NK-92 treated with Interleukin-12 subunit alpha and Interleukin-12 subunit beta, amount 100 ng/mL, for 24 hours (cell line): ENCODE measurements around the gene RPL7A.

Source experiments
- DNase-seq: peaks from one replicate; lab custom pipeline; 2025; lab: John Stamatoyannopoulos, UW

Gene RPL7A

DNA sequence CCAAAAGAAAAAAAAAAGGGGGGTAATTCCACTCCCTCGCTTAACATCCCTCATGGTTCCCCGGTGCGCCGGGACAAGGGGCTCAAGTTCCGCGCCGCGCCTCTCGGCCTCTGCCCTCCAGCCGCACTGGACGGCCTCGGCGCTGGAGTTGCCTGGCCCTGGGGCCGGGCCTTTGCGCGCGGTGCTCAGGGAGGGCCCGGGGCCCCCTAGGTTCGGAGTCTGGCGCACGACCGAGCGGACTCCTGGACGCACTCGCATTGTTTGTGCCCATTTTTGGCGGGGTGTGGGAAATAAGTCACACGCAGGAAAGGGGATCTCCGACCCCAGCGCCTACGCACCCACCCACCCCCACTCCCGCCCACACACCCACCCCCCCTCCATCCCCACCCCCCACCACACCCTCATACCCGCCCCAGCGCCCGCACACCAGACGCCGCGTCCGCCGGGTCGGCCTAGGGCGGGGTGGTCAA, 468 bp upstream of the RPL7A start:
- no peak for DNase-seq

DNA sequence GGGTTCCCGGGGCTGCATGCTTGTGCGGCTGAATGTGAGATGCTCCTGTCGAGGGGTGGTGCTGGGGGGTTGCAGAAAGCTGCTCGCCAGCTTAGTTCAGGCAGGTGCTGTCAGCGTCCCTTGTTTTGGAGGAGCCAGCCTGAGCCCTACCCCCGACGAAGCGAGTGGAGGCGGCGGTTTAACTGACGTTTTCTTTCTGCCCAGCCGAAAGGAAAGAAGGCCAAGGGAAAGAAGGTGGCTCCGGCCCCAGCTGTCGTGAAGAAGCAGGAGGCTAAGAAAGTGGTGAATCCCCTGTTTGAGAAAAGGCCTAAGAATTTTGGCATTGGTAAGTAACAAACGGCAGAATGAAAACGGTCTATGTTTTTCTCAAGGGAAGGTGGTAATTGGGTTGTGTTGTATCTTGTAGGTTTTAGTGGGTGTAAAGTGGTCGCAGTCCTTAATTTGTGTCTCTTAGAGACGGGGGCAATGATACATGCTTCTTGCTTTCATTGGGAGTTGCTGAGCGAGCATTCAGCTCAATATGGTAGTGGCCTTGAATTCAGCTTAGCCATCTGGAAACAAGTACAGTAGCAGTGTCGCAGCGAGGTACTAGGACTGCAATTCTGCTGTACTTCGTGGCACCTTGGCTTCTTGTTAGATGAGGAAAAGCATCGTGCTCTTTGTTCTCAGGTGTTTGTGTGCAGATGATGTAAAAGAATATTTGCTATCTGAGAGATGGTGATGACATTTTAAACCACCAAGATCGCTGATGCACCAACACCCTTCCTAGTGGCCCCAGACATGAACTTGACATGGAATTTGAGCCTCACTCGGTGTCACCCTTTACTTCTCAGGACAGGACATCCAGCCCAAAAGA, 928 bp downstream of the RPL7A start:
- no peak for DNase-seq

DNA sequence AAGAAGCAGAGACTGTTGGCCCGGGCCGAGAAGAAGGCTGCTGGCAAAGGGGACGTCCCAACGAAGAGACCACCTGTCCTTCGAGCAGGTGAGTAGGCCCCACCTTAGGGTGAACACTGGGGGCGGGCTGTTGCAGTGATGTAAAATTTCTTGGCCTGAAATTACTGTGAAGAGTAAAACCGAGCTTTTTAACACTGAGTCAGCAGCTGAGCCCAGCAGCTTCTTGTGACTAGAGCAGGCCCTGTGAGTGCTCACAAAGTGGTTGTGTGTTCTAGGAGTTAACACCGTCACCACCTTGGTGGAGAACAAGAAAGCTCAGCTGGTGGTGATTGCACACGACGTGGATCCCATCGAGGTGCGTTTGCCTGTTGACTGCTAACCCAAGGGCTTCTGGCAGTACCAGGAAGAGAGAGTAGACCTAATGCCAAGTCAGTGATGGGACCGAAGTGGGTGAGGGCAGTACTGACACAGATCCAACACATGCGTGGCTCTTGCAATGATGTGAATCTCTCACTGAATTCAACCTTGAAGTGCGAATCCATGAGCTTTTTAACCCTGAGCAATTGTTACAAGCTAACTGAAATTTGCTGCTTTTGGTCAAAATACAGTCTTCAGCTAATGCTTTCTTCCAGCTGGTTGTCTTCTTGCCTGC, 2.1 kb downstream of the RPL7A start:
- no peak for DNase-seq

DNA sequence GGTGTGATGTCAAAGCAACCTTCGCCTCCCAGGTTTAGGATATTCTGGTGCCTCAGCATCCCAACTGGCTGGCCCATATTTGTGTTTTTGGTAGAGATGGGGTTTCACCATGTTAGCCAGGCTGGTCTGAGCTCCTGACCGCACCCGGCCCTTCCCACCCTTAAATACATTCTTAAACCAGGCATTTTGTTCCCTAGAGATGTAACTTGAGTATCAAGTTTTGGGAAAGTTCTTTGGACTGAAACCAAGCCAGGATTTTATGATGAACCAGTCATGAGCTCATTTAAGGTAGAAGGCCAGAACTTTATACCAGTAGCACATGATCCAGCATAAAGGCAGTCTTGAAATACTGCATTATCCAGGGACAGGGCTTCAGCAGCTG, 3.5 kb downstream of the RPL7A start:
- no peak for DNase-seq

DNA sequence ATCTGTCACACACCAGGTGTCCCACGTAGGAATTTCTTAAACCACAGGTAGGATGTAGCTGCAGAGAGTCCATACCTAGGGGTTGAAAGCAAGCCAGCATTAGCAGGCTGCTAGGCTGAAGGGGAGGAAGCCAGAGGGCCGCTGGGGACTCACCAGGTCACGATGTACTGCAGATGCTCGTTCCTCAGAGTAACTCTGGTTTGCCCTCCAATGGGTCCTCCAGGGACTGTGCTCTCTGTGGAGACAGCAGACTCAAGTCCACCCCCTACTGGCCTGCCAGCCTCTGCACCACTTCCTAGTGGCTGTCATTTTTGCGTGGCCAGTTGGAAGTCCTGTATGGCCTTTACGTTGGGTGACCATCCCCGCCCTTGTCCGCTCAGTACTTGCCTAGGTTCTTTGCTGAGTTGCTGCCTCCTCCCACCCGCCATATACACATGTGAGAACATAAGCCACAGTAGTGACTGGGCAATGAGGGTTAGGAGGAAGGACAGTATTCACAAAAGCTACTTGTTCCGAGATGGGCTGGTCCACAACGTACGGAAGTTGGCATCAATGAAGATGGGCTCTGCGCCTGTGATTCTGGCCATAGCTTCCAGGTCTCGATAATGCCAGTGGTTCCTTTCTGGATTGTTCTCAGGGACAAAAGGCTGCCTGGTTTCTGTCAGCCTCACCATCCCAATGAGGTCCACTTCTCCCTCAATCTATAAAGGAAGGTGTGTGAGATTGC, 4.1 kb downstream of the RPL7A start:
- no peak for DNase-seq

DNA sequence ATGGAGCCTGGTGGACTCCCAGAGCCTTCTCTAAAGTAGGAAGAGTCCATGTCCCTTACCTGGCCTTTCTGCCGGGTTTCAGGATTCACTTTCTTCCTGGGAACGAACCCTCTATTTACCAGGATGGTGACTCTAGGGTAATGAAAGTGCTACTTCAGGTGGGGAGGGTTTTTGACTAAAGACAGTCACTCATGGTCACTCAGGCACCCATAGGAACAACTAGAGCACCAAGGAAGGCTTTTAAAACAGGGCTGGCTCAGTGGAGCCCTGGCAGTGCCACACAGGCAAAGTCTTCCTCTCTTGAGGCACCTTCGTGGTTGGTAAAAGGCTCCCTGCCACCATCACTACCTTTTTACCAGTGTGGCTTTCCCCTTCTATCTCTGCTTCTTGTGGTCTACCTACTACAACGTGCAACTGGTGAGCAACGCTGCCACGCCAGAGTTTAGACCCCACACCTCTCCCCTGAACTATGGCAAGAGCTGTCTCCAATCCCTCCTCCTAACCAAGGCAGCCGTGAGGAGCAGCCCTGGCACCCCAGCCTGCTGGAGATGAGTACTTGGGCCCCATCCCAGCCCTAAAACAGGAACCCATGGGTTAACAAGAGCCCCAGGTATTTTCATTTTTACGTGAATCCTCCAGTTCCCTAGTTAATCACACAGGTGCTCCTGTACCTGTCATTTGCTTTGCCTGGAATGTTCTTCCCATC, 4.8 kb downstream of the RPL7A start:
- no peak for DNase-seq

DNA sequence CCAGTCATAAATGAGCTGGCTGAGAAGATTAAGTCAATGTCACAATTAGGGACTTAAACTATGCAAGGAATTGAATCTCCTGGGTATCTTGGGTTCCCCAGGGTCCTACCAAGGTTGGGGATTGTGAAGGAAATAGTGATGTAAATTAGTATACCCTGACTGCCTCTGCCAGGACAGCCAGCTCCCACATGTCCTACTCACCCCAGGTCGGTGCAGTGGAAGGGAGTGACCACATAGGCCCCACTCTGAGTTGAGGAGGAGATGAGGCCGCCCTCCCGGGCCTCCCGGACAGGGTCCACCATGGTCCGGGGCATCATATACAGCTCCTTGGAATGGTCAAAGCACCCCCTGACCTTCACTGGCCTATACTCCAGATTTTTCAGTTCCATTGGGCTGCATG, 5.5 kb downstream of the RPL7A start:
- no peak for DNase-seq

DNA sequence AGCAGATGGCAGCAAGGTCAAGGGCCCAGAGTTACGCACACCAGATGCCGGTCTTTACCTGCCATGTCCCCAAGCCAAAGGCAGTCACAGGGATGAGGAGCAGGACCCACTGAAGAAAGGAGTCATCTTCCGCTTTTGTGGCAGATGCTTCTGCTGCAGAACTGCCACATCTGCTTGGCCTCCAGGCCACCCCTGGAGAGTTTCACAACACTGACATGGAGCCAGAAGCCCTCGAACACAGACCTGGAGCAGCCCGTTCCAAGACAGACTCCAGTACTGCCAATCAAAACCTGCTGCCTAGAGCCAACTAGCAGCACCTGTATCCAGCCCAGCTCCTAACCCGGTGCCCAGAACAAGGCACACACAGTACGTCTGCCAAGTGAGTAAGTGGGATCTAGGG, 6.7 kb downstream of the RPL7A start:
- DNase-seq = no peak

DNA sequence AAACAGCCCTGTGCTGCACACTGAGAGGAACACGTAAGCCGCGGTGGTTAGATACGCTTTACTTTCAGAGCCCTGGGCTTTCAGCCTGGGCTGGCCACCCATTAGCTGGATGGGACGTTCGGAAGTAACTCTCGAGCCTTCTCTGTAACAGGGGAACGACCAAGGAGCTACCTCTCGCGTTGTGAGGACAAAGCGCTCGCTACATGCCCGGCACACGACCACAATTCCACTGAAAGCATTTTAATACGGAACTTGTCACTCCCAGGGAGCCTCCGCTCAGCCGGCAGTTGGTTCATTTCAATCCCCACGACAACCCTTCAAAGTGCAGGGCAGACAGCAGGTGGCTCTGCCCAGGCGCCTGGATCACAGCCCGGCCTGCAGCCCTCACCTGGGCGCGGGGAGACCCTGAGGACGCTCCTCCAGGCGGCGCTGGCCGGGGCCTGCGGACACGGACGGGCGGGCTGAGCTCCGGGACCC, 7.9 kb downstream of the RPL7A start:
- no peak for DNase-seq

DNA sequence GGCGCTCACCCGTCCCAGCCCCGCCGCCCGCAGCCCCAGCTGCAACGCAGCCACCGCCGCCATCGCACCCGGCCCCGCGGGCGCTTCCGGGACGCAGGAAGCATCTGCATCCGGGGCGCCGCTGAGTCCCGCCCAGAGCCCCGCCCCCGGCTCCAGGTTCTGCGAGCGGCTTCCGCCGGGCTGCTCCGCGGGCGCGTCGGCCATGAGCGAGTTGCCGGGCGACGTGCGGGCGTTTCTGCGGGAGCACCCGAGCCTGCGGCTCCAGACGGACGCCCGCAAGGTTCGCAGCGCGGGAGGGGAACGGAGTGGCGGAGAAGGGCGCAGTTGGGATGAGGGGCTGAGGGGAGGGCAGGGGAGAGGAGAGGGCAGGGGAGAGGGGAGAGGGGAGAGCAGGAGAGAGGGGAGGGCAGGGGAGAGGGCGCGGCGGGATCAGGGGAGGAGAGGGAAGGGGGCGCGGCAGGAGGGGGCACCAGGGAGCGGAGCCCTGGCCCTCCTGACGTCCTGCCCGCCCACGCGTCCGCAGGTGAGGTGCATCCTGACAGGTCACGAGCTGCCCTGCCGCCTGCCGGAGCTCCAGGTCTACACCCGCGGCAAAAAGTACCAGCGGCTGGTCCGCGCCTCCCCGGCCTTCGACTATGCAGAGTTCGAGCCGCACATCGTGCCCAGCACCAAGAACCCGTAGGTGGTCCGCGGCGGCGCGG, 8.5 kb downstream of the RPL7A start, which contains the start of the genes SURF1 and SURF2:
TSS of gene SURF1 (minus strand) at position 97 of the 701 bp plus-strand sequence. CDS start at position 63, 34 bp downstream.
TSS of gene SURF2 (plus strand) at position 160 of the 701 bp plus-strand sequence. CDS start at position 203, 43 bp downstream.
- DNase-seq = peak; percentile 66

DNA sequence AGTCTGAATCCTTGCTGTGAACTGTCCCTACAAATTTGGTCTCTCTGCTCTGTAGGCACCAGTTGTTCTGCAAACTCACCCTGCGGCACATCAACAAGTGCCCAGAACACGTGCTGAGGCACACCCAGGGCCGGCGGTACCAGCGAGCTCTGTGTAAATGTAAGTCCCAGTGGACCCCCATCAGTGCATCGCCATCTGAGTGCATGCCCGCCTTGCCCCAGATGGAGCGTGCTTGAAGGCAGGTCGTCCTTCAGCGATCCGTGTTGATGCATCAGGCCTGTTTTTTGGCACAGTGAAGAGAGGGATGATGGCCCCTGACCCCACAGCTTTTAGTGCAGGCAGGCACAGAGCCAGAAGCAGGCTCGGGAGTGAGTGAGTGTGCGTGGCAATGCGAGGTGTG, 9.6 kb downstream of the RPL7A start:
- DNase-seq = no peak

DNA sequence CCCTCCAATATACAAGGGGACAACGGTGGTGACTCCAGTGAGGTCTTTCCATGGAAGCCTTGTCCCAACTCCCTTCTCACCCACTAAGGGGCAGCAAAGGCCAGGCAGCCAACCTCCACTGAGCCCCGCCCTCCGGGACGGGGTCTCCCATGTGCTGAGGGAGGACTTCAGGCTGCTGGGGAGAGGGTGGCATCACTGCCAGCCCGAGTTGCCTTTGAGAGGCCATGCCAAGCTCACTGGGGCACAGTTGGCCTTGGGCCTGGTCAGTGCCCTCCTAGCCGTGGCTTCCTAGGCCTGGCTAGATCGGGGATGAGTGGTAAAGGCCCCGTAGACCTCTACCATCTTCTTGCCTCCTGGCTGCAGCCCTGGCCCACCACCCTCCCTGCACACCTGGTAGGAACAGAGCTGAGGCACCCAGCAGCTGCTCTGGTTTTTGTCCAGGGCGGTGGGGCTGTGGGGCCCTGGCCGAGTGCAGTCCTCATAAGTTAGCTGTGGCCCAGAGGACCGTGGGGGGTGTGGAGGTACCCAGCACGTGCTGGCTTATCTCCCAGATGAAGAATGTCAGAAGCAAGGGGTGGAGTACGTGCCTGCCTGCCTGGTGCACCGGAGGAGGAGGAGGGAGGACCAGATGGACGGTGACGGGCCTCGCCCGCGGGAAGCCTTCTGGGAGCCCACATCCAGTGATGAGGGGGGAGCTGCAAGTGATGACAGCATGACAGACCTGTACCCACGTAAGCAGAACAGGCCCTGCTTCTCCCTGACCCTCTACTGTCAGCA, 11.6 kb downstream of the RPL7A start:
- no peak for DNase-seq

DNA sequence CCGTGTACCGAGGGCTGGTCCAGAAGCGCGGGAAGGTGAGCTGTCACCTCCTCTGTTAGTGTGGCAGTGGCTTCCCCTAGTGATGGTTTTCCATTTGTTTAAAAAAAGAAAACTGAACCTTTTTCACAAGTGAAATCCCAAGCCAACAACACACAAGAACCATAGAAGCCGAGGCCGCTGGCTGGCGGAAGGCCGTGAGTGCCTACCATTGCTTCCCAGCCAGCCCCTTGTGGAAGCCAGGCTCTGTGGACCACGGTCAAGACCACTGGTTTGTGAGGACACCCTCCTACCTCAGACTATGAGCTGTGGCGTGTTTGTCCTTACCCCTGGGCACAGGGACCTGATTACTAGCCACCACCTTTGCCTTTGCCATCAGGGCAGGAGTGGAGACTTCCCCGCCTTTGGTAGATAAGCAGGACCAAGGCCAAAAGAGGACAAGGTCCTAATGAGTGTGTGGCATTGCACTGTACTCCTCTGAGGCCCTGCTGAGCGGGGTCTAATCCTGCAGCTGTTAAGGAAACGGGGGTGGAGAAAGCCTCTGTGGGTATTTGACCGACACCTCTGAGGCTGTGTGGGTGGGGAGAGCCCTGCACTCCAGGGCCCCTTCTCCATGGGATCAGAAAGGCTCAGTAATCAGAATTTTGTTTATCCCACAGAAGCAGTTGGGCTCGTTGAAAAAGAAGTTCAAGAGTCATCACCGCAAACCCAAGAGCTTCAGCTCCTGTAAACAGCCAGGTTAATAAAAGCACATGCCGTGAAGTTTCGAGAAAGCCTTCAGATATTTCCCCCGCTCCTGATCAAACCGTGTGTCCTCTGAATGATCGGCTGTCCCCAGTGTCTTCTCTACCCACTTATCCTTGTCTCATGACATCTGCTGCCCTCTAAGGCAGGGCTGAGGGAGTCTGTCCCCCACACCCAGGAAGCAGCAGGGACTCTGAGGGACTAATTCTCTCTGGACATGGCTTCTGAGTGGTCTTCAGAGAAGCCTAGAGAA, 12.7 kb downstream of the RPL7A start:
- no peak for DNase-seq

DNA sequence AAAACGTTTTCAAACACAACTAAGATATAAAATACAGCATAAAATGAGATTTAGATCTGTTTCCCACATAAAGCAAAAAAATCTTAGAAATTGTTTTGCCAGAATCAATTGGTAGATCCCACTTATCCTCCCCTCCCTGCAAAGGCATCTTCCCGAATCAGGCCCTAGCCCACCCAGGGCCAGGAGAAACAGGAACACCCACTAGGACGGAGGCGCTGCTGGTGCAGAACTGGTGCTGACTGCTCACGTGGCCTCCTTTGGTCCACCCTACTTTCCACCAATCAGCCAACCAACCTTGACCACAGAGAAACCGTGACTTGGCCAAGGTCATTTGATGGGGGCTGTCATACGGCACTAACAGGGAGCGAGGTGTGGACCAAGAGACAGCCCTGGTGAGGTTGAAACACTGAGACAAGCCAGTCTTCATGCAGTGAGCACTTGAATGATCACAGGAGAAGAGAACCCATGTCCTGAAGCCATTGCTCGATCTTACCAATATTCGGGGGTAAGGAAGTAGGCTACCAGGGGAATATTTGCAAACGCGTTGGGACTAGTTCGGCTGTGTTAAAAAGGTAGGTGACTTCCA, 13.6 kb downstream of the RPL7A start:
- no peak for DNase-seq

DNA sequence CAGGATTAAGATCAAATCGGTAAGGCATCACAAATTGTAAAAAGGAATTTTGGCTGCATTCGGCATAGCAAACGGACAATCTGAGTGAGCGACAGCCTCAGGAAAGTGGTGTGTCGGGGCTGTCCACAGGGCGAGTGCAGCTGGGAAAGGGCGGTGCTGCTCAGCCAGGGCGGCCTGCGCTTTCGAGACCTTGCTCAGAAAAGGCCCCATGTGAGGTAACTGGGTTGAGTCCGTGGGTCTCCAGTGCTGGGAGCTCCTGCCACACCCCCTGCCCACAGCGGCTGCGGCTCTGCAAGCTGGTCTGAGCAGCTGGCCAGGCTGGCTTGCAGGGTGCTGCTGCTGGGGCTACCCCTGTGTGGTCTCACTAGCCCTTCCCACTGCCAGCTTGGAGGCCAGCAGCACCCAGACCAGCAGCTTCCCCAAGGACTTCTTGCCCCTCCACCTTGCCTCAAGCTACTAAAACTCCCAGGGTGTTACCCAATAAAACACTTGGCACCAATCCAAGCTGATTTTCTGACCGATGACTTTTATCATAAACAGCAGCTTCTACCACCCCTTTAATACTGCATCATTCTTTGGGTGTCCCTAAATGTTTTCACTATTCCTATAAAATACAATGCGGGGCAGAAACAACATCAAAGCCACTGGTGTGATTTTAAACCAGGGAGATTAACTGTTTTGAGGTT, 14.5 kb downstream of the RPL7A start:
- DNase-seq = no peak

DNA sequence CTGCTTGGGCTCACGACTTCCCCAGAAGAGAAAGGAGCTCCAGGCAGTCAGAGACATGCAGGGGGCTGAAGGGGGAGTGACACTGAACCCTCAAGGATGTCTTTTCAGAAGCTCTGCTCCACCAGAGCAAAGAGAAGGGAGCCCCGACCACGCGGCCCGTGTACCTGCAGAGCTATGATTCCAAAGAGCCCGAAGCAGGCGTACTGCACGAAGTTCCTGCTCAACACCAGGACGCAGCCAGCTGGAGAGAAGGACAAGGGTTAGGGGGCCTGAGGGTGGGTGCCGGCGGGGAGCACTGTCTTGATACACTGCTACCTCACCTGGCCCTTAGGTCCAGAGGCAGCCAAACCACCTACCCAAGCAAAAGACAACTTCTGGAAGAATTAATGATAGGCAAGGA, 18.4 kb downstream of the RPL7A start:
- no peak for DNase-seq

DNA sequence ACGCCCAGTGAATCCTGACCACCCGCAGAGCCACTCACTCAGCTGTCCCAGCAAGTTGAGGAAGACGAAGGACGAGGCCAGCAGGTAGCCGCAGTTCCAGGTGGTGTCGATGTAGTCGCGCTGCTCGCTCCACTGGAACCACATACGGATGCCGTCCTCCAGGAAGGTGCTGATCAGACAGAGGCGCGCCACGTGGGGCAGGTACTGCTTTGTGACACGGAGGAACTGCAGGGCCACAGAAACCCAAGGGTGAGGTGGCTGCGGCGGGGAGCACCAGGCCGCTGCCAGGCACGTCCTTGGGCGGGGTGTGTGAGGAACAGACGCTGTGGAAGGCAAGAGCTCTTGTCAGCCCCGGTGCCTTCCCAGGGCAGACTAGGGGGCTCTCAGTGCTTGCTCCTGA, 19.2 kb downstream of the RPL7A start:
- no peak for DNase-seq

DNA sequence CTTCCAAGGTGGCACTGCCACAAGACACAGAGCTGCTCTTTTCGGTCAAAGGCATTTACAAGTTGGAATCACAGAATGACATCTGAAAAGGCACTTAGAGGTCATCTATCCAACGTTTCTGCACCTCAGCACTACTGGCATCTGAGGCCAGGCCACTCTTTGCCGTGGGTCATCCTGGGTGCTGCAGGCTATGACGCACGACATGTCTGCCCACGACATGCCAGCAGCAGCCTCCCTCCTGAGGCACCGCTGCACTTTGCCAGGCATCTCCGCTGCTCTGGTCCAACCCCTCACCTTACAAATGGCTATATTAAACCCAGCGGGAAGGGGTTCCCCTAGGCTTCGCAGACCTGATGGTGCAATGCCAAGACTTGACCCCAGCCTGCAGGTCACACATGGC, 19.8 kb downstream of the RPL7A start:
- no peak for DNase-seq
